IPS-NIHi11 (cell line): ENCODE results near the gene NBAS.

Source experiments
- DNase-seq: peaks from one replicate; pipeline ENCODE4 v3.0.0; 2012; ENCODE audit warnings: mixed read lengths, low spot score

NBAS gene

DNA sequence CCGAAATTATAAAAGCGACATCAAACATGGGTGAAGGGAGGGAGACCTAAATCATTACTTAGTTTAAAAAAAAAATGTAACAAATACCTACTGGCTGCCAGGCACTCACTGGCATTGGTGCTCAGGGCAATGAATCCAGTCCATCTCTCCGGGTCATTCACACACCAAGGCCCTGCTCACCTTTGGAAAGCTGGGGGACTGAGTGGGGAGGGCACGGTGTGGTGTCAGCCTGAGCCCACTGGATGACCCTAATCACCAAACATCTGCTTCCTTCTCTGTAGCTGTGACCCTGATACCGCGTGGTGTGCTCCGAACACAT, 30.2 kb upstream of the NBAS start:
- no peak for DNase-seq

DNA sequence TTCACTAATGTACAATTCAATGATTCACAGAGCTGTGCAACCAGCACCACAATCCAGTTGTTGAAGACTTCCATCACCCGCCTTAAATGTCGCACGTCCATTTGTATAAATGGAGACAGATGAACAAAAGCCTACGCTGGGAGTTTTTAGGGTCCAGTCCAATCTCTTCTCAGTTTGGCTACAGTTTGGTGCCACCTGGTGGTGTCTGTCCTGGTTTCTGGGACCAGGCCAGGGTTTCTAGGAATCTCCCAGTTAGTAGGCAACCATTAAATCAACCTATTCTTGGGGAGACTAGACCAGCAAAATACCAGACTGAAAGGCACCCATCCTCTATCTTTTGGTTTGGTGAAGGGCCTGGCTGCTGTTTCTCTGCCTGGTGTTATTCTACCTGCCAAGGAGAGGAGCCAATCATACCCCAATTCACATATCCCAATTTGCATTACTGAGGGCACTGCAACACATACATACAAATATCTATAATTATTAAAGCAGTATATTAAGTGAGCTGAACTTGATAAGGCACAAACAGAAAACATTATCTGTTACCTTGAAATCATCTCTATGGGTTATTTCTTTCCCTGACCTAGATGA, 27.3 kb upstream of the NBAS start:
- DNase-seq = peak; percentile 51

DNA sequence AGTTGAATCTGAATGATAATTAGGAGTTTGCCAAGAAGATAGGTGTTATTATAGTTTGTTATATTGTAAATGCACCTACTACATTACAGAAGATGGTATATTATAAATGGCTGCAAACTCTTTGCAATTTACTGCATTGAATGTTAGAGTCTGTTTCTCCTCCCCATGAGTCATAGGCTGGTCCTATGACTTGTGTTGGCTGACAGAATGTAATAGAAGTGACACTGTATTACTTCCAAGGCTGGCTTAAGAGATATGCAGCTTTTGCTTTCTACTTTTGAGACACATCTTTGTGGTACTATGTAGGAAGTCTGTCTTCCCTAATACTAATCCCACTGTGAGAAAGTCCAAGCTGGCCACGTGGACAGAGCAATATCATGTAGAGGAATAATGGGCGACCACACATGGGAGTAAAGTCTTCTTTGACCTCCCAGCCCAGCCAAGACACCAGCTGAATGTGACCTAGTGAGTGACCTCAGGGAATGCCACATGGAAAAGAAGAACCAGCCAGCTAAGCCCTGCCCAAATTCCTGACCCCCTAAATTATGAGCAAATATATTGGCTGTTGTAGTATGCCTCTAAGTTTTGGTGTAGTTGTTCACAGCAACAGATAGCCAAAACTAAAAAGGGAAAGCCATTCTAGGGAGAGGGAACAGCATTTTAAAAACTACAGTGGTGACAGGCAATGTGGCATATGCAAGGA, 23.8 kb upstream of the NBAS start:
- DNase-seq = no peak

DNA sequence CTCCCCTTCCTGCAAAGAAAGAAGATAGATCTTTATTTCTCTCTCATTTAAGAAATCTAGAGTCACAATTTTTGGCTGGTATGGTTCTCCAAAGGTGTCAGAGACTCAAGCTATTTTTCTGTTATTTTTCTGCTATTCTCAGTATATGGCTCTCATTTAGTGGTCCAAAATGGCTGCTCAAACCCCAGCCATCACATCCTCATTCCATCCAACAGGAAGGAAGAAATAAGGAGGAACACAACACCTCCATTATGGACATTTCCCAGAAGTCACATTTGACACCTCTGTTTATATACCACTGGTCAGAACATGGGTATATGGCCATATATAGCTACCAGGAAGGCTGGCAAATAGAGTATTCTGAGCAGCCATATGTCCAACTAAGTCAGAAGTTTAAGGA, 23.2 kb upstream of the NBAS start:
- DNase-seq = no peak

DNA sequence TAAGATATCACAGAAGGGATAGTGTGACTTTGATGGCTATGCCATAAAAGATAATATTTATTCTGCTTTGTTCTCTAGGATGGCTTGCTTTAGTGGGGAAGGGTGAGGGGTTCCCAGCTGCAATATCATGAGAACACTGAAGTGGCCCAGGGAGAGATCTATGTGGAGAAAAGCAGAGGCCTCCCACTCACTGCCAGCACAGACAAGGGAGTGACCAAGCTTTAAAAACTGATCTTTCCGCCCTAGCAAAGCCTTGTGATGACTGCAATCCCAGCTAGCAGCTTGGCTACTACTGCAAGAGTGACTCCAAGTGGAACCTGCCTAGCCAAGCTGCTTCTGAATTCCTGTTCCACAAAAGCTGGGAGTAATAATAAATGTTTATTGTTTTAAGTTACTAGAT, 22.7 kb upstream of the NBAS start:
- DNase-seq = no peak

DNA sequence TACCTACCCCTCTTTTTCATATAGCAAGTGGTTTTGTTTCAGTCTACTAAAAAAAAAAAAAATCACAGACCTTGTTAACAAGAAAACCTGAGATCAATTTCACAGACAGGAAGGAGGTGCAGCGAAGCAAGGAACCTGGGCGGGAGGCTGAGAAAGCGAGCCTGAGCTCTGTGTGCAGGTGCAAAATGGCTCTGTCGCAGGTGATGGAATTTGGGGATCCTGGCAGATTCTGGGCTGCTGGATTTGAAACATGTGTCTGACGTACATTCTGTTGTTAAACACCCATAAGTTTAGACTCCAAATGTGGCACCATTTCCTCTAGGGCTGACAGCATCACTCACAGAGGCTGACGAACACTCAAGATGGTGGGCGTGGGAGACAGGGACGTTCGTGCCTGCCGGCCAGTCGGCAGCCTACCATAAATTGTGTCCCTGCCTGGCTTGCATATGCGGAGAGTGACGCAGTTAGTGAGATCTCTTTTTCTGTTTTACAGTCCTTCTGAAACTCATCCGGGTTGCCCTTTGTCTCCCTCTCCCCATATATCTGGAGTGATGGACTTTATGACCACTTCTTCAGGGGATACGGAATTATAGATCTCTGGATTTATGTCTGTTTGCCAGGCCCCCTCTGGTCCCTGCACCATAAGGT, 21.7 kb upstream of the NBAS start:
- DNase-seq = no peak

DNA sequence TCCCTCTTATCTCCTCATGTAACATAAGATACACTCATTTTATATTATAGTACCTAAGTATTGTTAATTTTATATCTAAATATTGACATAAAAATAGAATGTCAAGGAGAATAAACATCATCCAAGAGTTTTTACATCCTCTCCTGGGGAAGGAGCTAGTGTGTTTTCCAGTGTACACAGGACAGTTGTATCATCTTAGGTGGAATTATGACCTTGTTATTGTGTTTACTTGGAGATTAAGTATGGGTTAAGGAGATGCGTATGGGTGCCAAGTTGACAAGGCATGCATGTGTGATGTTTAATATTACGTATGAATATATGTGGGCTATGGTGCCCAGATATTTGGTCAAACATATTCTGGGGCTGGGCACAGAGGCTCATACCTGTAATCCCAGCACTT, 19.3 kb upstream of the NBAS start:
- DNase-seq = no peak

DNA sequence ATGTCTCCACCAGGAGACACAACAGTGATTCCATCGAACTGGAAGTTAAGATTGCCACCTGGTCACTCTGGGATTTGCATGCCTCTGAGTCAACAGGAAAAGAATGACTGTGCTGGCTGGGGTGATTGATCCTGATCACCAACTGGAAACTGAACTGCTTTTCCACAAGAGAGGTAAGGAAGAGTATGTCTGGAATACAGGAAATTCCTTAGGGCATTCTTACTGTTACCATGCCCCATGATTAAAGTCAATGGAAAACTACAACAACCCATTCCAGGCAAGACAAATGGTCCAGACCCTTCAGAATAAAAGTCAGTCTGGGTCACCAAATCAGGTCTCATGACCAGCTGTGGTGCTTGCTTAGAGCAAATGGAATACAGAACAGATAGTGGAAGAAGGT, 18.5 kb upstream of the NBAS start:
- DNase-seq = no peak

DNA sequence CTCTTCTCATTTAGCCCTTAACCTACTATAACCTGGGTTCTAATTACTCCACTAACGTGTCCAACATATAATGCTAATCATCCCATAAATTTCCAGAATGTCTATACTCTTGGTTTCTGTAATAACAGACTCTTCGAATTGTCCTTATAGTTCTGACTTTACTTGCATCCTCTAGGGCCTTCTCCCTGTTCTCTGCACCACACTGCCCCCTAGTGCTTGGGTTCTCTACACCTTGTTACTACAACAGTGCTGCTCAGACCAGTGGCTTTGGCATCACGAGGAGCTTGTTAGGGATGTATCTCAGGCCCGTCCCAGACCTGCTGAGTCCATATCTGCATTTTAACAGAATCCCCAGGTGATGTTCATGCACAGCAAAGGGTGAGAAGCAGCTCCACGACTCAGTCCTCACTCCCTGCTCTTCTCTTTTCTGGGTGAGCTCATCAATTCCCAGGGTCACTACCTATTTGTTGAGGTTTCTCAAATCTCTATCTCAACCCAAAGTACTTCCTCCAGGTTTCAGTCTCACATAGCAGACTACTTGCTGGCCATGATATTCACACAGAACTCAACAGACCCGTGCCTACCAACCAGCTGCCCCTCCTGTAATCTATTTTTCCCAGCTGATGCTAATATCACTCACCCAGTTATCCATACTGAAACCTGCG, 16.1 kb upstream of the NBAS start:
- DNase-seq = peak; percentile 76

DNA sequence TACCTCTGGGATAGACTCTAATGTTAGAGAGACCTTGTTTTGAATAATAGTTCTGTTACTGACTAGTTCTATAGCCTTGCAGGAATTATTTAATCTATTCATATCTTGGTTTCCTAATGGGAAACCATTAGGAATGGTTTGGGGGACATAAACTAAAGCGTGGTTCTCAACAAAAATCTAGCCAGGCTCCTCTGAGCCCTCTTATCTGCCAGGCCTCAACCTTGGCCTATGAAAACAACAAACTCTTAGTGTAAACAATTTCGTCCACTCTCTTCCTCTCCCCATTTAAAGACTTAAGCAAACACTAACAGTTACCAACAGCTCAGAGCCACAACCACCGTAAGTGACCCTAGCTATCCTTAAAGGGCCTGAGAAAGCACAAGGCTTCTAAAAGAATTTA, 10.6 kb upstream of the NBAS start:
- DNase-seq = no peak

DNA sequence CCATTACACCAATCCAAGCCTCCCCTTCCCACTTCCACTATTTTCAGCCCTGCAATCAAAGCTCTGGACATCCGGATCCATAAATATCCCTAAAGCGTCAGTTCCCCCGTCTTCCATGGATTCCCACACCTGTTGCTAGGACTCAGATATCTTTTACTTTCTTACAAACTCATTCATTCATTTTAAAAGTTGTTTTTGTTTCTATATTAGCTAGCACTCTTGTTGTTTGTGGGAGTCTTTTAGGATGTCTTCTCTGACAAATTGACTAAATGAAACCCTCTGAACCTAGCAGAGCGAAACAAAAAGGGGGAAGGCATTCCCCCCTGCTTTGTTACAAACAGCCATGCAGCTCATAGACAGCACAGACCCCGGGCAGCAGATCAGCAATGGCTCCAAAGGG, 9.0 kb upstream of the NBAS start:
- DNase-seq = no peak

DNA sequence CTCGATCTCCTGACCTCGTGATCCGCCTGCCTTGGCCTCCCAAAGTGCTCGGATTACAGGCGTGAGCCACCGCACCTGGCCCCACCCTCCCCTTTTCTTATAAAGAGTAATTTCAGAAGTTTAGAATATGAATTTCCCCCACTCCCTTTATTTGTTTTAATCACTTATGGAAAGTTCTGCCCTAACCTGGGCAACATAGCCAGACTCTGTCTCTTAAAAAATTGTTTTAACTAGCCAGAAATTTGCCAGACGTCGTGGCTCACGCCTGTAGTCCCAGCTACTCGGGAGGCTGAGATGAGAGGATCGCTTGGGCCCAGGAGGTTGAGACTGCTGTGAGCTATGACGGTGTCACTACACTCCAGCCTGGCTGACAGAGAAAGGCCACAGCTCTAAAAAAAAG, 7.7 kb upstream of the NBAS start:
- no peak for DNase-seq

DNA sequence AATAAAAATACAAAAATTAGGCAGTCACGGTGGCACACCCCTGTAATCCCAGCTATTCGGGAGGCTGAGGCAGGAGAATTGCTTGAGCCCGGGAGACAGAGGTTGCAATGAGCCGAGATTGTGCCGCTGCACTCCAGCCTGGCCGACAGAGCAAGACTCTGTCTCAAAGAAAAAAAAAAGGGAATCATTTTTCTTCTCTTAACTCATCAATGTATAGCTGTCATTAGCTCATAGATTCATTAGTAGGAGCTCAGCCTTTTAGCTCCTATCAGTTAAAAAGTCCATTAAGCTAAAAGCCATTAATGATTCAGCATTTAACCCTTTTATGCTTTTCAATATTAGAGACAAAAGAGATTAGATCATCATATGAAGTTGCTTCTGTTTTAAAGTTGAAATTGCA, 5.8 kb upstream of the NBAS start:
- DNase-seq = no peak

DNA sequence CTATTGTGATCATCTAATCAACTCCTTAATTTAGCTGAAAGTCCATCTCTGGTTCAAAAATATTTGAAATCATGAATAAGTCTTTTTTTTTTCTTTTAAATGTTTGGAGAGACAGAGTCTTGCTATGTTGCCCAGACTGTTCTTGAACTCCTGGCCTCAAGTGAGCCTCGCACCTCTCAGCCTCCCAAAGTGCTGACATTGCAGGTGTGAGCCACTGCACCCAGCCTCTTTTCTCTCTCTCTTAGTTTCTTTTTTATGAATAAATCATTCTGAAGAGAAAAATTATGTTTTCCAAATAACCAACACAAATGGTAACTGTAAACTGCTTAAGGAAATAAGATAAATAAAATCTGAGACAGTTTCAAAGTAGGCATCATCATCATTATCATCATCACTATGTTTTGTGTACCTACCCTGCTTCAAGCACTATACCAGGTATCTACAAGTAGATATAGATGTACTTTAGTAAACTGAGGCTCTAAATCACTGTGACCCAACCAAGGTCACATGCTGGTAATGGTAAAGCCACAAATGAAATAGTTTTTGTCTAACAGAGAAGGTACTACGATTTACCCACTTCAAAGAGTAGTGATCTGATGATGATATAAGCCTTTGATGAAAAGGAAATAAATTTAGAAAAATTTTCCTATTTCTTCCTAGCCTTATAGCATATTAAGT, 5.0 kb upstream of the NBAS start:
- DNase-seq = no peak

DNA sequence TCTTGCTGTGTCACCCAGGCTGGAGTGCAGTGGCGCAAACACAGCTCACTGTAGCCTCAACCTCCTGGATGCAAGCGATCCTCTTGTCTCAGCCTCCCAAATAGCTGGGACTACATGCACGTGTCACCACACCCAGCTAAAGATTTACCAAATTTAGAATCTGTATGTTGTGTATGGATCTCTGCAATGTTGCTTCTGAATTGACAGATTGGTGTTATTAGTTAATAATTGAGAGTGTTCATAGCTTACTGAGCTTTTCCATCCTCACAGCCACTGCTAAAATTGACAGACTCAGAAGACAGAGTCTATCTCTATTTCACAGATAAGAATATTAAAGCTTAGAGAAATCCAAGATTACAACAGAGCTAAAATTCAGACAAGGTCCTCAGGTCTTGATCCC, 4.3 kb upstream of the NBAS start:
- no peak for DNase-seq

DNA sequence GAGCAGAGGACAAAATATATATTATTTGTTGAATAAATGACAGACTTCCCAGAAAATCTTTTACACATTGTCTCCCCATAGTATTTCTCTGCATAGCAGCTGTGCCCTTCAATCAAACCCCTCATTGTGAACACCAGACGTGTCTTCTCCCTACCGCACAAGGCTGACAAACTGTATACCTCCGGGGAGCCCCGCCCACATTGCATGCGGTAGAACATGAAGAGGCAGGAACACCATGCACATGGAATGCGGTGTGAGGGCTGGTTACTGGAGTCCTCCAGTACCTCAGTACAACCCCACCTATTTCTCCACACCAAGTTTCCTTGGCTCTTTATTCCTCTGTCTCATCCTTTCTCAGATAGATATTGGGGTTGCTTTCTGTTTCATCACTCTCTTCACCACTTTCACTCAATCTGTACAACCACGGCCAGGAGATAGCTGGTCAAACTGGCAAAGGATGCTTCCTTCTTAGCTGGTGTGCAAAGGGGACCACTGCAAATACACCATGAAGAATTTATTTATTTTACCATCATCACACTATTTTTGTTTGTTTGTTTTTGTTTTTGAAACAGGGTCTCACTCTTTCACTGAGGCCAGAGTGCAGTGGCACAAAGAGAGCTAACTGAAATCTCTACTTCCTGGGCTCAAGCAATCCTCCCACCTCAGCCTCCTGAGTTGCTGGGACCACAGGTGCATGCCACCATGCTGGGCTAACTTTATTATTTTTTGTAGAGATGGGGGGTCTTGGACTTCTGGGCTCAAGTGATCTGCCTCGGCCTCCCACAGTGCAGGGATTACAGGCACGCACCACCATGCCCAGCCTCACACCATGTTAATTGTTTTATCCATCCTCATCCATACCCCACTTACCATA, 2.3 kb upstream of the NBAS start:
- DNase-seq = no peak

DNA sequence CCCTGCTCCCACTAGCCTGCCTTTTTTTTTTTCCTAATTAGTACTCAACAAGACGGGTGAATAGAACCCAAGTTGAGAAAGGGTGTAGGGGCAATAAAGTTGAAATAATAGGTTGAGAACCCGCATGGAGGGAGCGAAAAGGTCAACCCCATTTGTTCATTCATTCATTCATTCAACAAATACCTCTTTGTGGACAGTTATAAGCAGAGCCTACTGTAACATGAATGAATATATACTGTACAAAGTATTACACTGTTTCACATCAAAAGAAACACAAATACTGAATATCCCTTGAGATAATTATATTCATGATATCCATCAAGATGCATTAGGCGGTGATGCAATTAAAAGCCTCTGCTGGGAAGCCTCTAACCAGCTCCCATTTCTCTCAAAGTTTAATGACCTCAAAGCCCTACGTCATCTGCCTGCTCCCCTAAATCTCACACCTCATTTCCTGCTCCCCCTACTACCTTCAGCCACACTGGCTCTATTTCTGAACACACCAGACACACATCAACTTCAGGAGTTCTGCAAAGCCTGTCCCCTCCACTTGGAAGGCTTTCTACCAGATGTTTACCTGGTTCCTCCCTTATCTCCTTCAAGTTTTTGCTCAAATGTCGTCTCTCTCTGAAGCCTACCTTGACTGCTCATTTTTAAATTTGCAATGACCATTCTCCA, 1.4 kb upstream of the NBAS start:
- DNase-seq = no peak

DNA sequence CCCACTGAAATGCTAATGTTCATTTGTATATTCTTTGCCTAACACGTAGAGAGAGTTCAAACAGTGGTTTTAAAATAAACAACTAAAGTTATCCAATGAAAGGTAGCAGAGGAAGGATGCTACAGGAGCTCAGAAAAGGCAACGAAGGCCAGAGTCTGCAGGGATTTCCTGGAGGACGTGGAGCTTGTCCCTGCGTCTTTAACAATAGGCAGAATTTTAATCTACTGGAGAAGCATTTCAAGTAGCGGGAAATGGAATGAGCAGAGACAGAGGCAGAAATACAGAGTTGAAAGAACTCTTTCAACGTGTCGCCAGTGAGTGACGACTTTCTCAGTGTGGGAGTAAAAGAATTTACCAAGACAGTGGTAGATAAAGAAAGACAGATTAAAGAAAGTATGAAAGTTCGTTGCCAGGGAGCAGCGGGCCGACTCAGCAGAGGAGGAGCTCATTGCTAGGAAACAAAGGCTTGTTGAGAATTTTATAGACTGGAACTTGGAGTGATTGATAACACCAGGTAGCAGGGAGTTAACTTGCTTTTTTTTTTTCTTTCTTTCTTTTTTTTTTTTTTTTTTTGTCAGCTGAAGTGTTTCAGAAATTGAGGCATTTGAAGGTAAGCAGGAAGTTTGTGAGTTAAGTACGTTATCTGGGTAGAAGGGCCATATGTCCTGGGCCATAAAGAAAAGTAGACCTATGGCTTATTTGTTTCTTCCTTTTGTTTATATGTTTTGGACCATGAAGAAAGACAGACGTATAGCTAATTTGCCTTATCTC, 625 bp upstream of the NBAS start:
- peak; percentile 35 for DNase-seq

DNA sequence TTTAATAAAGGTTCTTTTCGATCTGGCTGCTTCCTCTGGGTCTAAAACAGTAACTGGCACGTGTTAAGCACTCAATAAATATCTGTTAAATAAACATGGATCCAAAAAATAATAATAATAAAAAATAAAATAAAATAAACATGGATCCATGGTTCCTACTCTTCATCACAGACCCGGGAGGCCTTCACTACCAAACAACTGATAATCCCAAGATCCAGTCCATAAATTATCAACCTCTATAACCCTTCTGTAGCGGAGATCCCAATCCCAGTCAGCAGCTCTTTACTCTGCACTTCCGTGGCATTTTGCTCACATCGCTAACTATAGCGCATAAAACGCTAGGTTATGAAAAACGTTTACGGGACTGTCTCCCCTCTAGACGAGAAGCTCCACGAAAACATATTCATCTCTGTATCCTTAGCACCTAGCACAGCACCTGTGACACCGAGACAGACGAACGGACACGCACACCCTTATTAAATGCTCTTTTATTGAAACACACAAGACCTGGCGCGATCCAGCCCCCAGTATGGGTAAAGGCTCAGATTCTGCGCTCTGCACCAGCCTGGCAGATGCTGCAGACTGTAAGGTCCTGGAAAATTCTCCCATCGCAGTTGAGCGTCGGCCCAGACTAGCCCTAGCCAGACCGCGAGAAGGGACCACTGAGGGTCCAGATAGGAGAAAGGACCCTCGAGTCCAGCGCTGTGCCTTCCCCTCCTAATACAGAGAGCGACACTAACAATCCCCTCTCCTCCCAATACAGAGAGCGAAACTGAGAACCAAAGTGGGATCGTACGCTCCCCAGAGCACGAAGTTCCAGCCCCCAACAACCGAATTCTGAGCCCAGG, 770 bp downstream of the NBAS start:
- DNase-seq = peak; percentile 28
